HG02759 (cell line): ENCODE measurements around the gene NTMT1.

Source experiments
- ATAC-seq: cut with Tn5 transposase; IDR thresholded peaks from one replicate; pipeline ENCODE4 v1.9.1; 2021; ENCODE audit warnings: mild to moderate bottlenecking, moderate library complexity; ENCODE audit not compliant: unreplicated experiment

NTMT1 gene

DNA sequence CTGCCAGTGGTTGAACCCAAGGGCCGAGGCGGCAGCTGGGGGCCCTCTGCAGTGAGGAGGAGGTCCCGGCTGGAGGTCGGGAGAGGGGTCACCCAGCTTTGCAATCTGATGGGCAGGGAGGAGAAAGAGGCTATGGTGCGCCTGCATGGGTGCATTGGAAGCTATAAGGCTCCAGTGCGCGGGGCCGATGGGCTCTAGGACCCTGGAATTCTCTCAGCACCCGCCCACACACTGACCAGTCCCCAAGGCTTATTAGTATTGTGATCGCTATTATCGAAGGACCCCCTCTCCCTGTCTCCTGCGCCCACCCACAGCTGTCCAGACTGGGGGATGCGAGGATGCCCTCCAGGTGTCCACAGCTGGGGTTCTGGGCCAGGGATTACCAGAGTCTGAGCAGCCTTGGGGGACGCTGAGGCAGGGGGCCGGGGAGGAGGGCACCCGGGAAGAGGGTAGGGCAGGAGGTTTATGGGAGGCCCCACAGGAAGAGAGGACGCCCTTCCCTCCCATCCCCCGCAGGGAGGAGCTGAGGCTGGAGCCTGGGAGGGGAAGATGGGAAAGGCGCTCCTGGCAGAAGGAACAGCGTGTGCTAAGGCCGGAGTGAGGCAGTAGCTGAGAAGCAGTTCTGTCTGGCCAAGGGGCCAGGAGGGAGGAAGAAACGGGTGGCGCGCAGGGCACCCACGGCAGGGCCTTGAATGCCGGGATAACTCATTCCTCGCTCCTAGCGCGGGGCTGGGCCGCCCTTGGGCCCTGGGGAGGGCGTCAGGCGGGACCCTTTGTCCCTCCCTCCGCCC, 29.2 kb upstream of the NTMT1 start:
- ATAC-seq: peak; percentile 29

DNA sequence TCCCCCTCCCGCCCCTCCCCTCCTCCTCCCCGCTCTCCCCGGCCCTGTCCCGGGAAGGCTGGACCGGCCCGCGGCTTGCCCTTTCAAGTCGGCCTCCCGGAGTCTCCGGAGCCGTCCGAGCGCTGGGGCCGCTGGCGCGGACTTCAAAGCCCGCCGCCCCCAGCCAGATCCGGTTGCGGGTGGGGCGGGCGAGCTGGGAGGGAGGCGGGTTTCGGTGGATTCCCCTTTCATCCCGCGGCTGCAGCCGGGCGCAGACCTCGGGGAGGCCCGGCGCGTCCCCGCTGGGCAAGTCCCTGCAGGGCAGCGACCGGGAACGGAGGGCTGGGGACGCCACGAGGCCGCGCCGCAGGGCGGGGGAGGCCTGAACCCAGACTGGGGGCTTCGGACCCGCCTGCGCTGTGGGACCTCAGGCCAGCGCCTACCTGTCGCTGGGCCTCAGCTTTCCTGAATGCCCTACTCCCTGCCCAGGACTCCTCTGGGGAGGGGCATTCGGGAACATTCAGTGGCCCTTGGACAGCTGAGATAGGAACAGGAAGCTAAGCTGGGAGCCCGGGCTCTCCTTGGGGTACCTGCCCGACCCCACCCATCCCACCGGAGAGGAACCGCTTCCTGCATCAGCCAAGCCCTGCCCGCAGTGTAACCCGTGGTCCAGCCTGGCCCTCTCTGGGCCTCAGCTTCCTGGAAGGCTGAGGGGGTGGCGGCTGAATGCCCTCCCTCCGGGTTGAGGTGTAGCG, 28.4 kb upstream of the NTMT1 start:
- ATAC-seq: peak; percentile 61

DNA sequence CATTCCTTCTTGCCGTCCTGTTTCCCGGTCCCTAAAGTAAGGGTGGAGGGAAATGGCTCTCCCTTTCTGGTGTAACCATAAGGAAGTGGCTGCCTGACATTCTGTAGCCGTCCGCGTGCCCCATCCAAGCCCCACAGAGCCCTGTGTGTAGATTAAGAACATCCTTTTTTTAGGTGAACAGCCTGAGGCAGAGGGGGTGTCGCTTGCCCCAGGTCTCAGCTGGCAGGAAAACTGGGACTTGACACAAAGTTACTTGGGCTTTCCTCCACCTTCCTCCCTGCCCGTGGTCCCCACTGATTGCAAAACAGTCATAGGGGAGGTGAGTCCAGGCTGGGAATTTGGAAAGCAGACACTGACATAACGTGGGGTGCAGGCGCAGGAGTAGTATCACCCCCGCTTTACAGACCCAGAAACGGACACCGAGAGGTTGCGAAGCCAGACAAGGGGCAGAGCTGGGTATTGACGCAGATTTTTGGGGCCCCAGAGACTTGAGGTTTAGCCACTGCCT, 27.8 kb upstream of the NTMT1 start:
- no peak for ATAC-seq

DNA sequence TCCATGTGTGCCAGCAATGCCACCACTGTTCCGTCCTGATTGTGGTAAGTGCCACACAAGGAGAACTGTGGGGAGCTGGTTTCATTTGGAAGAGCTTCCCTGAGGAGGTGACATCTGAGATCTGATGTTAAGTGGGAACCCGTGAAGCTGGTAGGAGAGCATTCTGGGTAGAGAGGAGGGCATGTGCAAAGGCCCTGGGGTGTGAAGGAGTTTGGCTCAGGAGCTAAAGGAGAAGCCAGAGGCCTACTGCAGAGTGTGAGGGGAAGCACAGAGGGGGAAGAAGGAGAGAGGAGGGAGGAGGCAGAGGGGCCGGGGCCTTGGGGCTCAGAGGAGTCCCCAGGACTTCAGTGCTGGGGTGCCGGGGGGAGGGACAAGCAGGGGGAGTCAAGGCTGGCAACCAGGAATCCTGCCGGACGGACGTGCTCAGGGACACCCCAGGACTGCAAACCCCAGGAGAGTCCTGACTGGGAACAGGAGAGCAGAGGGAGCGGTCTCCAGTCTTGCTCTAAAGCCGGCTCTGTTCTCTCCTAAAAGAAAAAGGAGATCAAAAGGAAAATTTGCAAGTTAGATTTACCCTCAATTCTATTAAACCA, 24.8 kb upstream of the NTMT1 start:
- no peak for ATAC-seq

DNA sequence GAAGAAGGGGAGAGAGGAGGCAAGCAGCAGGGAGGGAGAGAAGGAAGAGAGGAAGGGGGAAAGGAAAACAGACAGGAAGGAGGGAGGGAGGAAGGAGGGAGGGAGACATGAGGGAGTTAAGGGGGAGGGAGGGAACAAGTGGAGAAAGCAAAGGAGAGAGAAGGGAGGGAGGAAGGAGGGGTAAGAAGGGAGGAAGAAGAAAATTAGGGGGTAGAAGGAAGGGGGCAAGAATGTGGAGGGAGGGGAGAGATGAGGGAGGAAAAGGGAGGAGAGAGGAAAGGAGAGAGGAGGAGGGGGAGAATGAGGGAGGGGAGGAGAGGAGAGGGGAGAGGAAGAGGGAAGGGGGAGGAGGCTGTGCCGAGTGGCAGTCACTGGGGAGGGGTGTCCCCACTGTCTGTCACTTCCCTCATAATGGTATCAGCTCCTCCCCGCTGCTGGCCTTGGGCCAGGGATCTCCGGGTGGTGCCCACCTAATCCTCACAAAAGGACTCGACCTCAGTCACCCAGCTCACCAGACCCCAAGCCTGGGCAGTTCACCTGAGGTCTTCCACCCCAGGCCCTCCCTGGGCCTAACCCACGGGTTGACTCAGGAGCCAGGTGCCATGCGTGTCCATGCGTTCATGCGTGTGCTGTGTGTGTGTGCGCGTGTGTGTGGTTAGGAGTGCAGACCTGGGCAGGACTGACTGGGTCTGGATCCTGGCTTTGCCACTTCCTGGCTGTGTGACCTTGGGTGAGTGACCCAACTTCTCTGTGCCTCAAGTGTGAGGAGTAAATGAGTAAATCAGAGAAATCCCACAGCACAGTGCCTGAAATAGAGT, 23.2 kb upstream of the NTMT1 start:
- ATAC-seq: no peak

DNA sequence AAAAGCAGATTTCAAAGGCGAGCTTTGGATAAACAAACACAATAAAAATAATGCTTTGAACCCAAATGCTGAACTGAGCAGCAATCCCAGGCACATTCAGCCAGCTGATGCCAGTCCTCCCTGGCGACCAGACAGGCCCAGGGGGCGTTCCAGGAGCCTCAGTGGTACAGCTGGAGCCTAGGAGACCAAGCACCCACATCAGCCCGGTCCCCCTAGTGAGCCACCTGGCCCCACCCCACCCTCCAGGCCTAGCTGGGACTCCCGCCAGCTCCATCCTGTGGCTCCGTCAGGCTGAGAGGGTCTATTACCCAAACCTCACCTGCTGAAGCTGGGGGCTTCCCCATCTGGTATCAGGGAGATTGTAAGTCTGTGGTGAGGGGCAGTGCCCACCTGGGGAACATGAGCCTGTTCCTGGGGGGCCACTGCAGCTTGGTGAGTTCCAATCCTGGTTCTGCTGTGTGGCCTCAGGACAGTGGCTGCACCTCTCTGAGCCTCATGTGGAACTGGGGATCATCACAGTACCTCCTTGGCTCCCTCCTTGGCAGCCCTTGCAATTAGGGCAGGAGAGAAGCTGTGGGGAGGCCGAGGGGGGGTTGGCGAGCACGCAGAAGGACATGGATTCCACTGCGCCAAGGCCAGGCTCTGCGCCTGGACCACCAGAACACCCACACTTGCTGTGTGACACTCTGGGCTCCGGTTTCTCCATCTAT, 21.8 kb upstream of the NTMT1 start:
- ATAC-seq: no peak

DNA sequence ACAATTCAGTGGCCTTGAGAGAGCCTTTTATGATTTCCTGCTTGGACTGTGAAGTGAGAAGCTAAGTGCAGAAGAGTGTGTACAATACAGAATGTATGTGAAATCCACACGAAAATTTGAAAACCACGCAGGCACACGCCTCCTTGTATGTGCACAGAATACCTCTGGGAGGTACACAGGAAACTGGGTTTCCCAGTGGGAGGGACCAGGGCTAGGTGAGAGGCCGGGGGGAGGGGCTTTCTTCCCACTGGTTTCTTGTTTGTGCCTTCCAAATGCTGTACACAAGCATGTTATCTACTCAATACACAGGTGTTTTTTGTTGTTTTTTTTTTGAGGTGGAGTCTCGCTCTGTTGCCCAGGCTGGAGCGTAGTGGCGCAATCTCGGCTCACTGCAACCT, 21.2 kb upstream of the NTMT1 start:
- ATAC-seq: no peak

DNA sequence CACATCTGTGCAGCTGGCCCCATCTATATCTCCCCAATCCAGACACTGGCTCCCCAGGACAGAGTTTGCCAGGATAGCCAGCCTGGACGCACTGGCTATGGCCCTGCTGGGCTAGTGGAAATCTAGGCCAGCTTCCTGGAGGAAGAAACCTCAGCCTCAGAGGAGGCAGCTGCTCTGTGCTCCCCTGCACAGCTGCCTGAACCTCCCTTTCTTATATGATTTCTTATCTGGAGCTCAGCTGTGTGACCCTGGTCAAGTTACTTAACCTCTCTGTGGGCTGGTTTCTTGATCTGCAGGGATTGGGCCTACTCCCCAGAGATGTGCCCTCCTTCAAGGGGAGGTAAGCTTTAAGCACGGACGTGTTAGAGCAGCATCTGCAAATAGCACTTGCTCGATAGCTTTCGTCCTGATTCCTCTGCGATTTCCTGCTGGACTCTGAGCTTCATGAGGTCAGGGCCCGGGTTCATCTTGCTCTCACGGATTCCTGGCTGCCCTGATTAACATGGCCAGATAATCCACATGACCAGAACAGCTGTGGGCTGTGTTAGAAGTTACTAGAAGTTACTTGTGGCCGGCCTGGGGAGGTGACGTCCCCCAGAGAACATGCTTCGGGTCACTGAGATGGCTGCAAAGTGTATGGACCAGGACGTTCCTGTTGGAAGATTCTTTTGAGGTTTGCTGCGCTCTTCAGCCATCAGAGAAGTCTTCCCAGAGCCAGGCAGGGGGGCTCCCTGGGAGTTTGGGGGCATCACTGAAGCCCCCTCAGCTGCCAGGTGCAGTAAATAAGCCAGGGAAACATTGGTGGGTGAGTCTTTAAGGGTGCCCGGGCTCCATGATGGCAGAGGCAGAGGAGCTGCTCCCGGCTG, 19.6 kb upstream of the NTMT1 start:
- ATAC-seq: no peak

DNA sequence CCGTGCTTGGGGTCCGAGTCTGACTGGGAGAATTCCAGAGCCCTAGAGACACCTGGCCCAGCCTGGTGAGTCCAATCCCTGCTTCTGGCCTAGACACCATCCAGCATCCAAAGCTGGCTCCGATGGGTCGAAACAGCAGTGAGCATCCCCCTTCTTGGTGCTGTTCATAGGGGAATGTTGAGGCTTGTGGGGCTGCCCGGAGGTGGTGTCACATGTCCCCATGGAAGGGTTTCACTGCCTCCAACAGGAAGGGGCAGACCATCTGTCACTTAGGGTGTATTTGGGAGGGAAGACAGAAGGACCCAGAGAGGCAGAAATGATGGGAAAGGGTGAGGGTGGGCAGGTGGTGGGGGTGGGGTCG, 19.0 kb upstream of the NTMT1 start:
- ATAC-seq: no peak

DNA sequence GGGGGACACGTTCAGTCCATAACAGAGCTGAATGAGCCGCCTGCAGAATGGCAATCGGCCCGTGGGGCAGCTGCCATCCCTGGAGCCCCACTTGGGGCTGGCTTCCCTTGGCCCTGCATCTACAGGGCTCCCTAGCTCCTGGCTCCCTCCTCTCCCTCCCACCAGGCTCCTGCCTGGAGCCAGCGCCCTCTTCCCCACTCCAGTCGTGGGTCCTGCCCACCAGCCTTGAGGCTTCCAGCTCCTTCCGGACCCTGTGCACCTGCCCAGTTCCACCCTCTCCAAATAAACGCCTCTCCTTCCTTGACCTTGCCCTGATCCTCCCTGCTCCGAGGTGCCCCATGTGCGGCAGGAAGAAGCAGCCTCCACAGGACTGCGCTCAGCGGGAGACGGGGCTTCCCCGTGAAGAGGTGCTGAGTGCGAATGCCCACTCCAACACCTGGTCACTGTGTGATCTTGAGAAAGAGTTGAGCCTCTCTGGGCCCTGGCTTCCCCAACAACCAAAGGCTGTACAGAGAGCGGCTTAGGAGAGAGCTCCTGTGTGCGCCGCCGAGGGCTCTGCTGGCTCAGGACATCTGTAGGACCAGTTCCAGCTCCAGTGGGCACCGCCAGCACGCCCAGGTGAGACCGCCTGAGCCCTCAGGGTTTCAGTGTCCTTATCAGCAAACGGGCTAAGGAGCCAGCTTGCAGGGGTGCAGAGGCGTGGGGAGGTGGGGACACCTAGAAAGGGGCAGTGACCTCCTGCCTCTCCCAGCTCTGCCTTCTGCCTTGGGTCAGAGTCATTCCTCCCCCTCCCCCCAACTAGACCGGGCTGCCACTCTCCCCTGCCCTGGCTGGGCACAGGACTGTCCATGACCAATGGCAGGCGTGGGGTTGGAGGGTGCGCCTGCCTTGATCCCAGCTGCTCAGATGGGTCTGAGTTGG, 17.1 kb upstream of the NTMT1 start:
- ATAC-seq: no peak

DNA sequence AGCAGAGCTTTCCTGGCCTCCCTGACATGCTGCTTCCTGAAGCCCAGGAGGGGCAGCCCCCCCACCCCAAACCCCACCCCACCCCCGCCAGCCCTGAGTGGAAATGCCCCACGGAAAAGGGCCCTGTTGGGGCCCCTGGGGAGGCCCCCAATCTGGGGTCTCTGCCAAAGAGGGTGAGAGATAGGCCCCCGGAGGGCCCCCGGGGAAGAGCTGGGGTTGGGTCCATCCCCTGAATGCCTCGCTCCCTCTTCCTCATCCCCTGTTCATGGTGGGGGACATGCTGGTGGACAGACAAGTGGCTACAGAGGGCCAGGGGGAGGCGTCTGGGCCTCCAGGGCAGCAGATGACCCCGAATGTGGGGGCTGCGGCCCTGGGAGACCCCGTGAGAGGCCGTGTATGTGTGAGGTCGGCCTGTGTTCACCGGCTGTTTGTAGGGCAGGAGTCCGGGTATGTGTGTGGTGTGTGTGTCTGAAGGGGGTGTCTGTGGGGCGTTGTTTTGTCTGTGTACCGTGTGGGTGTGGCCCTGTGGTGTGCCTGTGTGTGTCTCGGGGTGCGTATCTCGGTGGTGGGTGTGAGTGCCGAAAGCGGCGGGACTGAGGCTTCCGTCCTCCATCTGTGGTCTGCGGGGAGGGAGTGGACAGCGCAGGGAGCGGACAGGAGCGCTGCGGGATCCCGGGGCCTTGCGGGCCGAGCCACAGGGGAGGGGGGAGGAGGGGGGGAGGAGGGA, 16.3 kb upstream of the NTMT1 start:
- ATAC-seq: no peak

DNA sequence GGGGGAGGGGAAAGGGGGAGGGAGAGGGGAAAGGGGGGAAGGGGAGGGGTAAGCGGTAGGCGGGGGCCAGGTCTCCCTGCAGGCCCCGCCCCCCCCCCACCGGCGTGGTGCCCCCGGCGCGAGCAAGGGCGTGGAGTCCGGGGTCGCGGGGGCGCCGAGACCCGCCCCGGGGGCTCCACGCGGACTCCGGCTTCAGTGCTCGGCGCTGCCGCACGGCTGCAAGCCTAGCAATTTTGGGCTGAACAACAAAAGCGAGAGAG, 15.8 kb upstream of the NTMT1 start:
- no peak for ATAC-seq

DNA sequence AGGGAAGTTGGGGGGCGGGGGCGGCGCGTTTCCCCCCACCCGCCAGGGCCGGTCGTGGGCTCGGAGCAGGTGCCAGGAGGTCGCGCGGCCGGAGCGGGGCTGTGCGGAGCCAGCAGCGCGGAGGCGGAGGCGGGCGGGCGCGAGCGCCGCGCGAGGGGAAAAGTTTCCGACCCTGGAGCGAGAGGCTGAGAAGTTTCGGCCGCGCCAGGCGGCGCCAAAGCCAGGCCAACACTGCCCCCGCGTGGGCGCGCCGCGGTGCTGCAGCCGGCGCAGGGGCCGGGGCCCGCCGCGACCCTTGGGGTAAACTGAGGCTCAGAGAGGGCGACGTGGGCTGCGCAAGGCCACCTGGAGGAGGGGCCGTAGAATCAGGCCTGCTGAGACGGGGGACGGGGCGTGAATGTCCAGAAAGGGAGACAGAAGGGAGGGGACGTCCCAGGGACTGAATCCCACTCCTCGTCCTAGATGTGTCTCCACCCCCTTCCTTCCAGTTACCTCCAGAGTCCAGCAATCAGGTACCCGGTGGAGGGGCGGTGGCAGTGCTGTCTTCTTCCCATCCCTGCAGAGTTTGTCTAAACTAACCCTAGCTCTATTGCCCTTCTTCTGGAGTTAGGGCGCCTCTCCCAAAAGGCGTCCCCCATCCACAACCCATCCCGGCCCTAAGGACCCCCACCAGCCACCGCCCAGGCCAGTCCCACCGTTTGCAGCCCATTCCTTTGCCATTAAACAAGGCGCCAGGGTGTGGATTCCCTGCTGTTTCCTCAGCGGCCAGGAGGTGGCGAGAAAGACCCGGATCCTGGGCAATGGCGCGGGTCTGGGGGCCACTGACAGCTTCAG, 15.3 kb upstream of the NTMT1 start:
- ATAC-seq: peak; percentile 59

DNA sequence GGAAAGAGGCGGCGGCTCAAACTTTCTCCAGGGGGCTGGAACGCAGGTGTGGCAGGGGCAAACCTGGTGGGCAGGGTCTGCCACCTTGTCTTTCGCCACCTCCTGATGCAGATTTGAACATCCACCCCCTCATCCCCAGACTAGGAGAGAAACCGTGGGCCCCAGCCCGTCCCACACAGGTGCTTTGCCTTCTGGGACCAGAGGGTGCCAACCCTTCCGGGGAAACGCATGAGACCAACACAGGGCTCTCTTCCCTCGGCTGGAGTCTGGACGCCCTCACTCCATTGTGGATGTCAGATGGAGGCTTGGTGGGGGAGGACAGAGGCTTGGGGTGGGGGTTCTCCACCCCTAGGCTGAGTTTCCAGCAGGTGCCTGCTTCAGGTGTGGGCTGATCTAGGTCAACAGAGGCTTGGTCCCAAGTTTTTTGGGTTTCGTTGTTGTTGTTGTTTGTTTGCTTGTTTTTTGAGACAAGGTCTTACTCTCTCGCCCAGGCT, 14.6 kb upstream of the NTMT1 start:
- no peak for ATAC-seq

DNA sequence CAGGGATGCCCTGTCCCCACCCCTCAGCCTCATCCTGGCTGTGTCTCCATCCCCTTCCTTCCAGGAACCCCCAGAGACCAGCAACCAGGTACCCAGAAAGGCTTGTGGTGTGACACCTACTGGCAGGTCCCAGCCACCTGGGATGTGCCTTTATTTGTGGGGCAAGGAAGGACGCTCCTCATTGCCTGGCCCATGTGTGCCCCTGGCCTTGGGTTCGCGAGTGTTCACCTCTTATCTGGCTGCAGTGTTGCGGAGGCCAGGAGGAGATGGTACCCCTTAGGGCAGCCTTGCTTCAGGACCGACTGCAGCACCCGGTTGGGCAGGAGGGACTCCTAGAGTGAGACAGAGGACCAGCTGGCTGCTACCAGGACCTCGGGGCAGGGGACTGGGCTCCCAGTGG, 13.8 kb upstream of the NTMT1 start:
- no peak for ATAC-seq

DNA sequence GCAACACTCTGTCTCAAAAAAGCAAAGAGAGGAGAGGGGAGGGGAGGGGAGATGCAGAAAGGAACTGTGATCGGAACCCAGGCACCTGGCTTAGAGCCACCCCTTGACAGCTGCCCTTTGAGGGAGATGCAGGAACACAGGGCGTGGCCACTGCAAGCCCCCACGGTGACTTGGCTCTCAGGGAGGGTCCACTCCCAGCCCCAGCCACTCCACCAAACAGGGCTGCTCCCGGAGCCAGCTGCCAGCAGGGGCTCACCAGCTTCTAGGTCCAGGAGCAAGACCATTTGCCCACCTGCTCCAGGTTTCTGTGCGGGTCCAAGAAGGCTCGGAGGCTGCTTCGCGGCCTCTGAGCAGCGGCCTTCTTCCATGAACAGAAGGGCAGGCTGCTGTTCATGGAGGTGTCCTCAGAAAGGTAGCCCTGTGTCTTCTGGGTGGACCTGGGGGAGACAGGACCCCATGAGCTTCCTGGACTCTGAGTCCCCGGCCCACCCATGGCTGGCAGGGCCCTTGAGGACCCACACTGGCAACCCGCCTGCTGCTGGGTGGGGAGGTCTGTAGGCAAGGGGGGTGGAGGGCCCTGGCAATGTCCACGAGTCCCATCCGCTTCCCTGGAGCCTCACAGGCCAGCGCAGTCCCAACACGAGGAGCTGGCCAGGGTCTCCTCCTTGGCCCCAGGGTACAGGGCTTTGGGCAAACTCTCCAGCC, 13.0 kb upstream of the NTMT1 start:
- ATAC-seq: no peak
